Bronchial epithelial cell (primary cell): Measurements from ENCODE around the gene USP44. TPM values are rescaled to one million over a fixed set of nuclear protein-coding genes. Genes with fewer than 3 reads are reported as not detected.

ENCODE experiments used
- DNase-seq: peaks from one replicate; pipeline ENCODE4 v3.0.0-alpha.2; 2010; ENCODE audit warnings: low read depth
- FAIRE-seq: peaks from 2 replicates; lab custom pipeline; 2011; peaks lifted over from hg19 to GRCh38; lab: Jason Lieb, UNC
- H3K27me3 ChIP-seq: 2 replicates; pipeline ENCODE4 v1.5.1; 2011; ENCODE audit warnings: low read length; ENCODE audit not compliant: control insufficient read depth, insufficient read depth
- H3K36me3 ChIP-seq: 2 replicates; pipeline ENCODE4 v1.5.1; 2011; ENCODE audit warnings: low read length; ENCODE audit not compliant: control insufficient read depth, insufficient read depth
- H3K4me3 ChIP-seq: 2 replicates; pipeline ENCODE4 v1.5.1; 2011; ENCODE audit warnings: mild to moderate bottlenecking, low read depth, low read length, control low read depth
- total RNA-seq: library from RNA; depleted of rRNA; stranded (reverse); fragments of >200 nt; gene quantifications from 2 replicates; pipeline ENCODE4 v1.2.1, GENCODE V29; 2014
- TF ChIP-seq, protein P1 (sequence below): IDR thresholded peaks from 2 replicates; pipeline ENCODE4 v1.5.1; 2011; ENCODE audit warnings: mild to moderate bottlenecking, moderate library complexity, low read length, control low read depth, inconsistent platforms; ENCODE audit not compliant: insufficient read depth, severe bottlenecking

Gene USP44
- total RNA-seq, 1 donor from 2014 or later = 0.26 TPM

- no peak overlapping the region for H3K4me3 ChIP-seq
- H3K27me3 ChIP-seq = no peaks in the 10 kb centered on the region
- TF ChIP-seq, protein P1, sequence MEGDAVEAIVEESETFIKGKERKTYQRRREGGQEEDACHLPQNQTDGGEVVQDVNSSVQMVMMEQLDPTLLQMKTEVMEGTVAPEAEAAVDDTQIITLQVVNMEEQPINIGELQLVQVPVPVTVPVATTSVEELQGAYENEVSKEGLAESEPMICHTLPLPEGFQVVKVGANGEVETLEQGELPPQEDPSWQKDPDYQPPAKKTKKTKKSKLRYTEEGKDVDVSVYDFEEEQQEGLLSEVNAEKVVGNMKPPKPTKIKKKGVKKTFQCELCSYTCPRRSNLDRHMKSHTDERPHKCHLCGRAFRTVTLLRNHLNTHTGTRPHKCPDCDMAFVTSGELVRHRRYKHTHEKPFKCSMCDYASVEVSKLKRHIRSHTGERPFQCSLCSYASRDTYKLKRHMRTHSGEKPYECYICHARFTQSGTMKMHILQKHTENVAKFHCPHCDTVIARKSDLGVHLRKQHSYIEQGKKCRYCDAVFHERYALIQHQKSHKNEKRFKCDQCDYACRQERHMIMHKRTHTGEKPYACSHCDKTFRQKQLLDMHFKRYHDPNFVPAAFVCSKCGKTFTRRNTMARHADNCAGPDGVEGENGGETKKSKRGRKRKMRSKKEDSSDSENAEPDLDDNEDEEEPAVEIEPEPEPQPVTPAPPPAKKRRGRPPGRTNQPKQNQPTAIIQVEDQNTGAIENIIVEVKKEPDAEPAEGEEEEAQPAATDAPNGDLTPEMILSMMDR = no peak
- no peak for DNase-seq
- no peak for FAIRE-seq
- no peaks in the 10 kb centered on the region for H3K36me3 ChIP-seq
These were observed 28.6 kb downstream of the USP44 start for GRCh38 chr12:95522692-95523091.

DNA sequence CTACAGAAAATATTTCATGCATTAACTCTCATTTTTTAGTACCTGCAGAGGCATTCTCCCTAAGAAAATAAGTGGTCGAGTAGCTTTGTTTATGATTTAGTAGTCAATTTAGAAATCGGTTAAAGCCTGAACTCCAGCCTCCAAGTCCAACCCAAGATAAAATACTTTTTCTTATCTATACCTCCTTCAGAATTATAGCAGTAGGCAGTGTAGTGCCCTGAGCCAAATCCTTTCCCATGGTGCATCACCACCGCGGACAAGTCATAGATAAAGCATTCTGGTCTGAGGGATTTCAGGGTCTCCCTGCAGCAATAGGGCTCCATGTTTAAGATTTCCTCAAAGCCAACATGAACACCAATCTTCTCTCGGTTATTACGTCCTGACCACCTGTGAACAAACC lies 30.5 kb downstream of the USP44 start:
- FAIRE-seq (no peak), DNase-seq (no peak)
- TF ChIP-seq, protein P1 = no peak
- Histone ChIP-seq H3K4me3 (no peak overlapping the region), H3K27me3 (no peaks in the 10 kb centered on the region), H3K36me3 (no peaks in the 10 kb centered on the region)

DNA sequence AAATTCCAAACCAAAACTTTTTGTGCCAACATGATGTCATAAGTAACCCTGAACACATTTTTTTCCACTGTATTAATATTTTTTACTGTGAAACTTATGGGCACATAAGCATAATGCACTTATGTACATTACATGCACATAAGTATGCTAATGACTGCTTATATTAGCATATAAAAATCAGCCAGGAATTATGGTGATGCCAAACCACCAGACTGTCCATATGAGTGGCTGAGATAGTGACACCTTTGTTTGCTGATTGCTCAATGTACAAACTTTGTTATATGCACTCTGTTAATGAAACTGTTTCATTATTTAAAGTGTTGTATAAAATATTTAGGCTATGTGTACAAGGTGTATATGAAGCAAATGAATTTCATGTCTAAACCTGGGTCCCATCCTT lies 32.3 kb downstream of the USP44 start:
- no peaks in the 10 kb centered on the region for H3K27me3 ChIP-seq
- no peaks in the 10 kb centered on the region for H3K36me3 ChIP-seq
- no peak for DNase-seq
- no peak overlapping the region for H3K4me3 ChIP-seq
- FAIRE-seq = no peak
- TF ChIP-seq, protein P1 = no peak

- FAIRE-seq (no peak), DNase-seq (no peak)
- TF ChIP-seq, protein P1 = no peak
- peaks cover under 1% of the 10 kb centered on the region for H3K36me3 ChIP-seq
- no peak overlapping the region for H3K4me3 ChIP-seq
- H3K27me3 ChIP-seq = no peaks in the 10 kb centered on the region
These were observed 34.0 kb downstream of the USP44 start for GRCh38 chr12:95517246-95517645.

DNA sequence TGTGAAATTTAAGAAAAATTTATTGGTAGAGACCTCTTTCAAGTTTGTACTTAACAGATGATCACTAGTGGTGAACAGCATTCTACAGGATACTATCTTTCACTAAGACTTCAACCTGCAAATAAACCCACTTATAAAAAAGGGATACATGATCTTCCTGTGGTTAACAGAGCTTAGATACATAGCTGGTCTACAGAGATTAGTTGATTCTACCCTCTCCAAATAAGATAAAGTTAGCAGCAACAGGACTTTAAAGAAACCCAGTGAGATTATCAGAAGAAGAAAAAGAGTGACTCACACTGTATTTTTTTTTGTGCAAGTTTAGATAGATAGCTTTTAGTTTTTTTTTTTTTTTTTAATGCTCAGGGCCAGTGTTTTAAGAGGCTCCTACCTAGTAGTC lies 34.5 kb downstream of the USP44 start:
- no peak overlapping the region for H3K4me3 ChIP-seq
- H3K36me3 ChIP-seq = peaks cover 2% of the 10 kb centered on the region
- DNase-seq (no peak), FAIRE-seq (no peak)
- H3K27me3 ChIP-seq = no peaks in the 10 kb centered on the region
- TF ChIP-seq, protein P1 = no peak

- FAIRE-seq = no peak
- Histone ChIP-seq H3K27me3 (no peaks in the 10 kb centered on the region), H3K36me3 (peaks cover 5% of the 10 kb centered on the region), H3K4me3 (no peak overlapping the region)
- TF ChIP-seq, protein P1 = no peak
- no peak for DNase-seq
These were observed 36.1 kb downstream of the USP44 start for GRCh38 chr12:95515197-95515596.
